CD14-positive monocyte (primary cell): ENCODE data around the gene DMXL2. TPM values are rescaled to one million over a fixed set of nuclear protein-coding genes. Genes with fewer than 3 reads are reported as not detected.

ENCODE experiments used
- DNase-seq, 3 donors: peaks; one replicate each; pipeline ENCODE4 v3.0.0-alpha.2; 2011 to 2022
- H2AFZ ChIP-seq: 2 replicates; pipeline ENCODE4 v1.6.0; 2012; ENCODE audit warnings: mild to moderate bottlenecking, low read depth, low read length, inconsistent platforms; ENCODE audit not compliant: insufficient read depth, poor library complexity, severe bottlenecking
- H3K27ac ChIP-seq, 2 donors: 1 replicate in 1 of 2; 2 replicates in 1 of 2; pipeline ENCODE4 v1.5.1; 2012 to 2013; ENCODE audit warnings: low read length in 2 of 2, control low read depth in 1 of 2, inconsistent platforms in 1 of 2, low read depth in 1 of 2, mild to moderate bottlenecking in 1 of 2
- H3K27me3 ChIP-seq, 2 donors: one replicate each; pipeline versions ENCODE4 v1.6.0 to v1.6.1; 2011 to 2013; ENCODE audit warnings: low read length in 2 of 2; ENCODE audit not compliant: control insufficient read depth in 2 of 2, insufficient read depth in 2 of 2
- H3K36me3 ChIP-seq, 2 donors: replicated peaks in 1 of 2; 1 replicate in 1 of 2; 2 replicates in 1 of 2; pipeline versions ENCODE4 v1.5.1 to v1.6.1; 2012 to 2013; ENCODE audit warnings: low read length in 2 of 2, control low read depth in 1 of 2, inconsistent platforms in 1 of 2, mild to moderate bottlenecking in 1 of 2; ENCODE audit not compliant: insufficient read depth in 2 of 2, control insufficient read depth in 1 of 2
- H3K4me1 ChIP-seq, 2 donors: 1 replicate in 1 of 2; 2 replicates in 1 of 2; pipeline versions ENCODE4 v1.5.1 to v1.6.1; 2012 to 2013; ENCODE audit warnings: low read length in 2 of 2, control low read depth in 1 of 2, inconsistent platforms in 1 of 2, mild to moderate bottlenecking in 1 of 2, moderate library complexity in 1 of 2; ENCODE audit not compliant: insufficient read depth in 2 of 2, control insufficient read depth in 1 of 2
- H3K4me2 ChIP-seq: replicated peaks from 2 replicates; pipeline ENCODE3; 2012; ENCODE audit warnings: low read length, moderate library complexity, mild to moderate bottlenecking; ENCODE audit not compliant: poor library complexity, severe bottlenecking; ENCODE audit errors: extremely low read depth
- H3K4me3 ChIP-seq, 3 experiments: fragments of 200-600 bp in 1 of 3; sonication (generic) in 1 of 3; replicated peaks in 1 of 3; 1 replicate in 2 of 3; 2 replicates in 1 of 3; pipeline ENCODE4 v1.5.1; 2011 to 2013; ENCODE audit warnings: low read length in 3 of 3, mild to moderate bottlenecking in 3 of 3, control low read depth in 2 of 3, low read depth in 2 of 3, inconsistent platforms in 1 of 3, moderate library complexity in 1 of 3
- H3K79me2 ChIP-seq: 2 replicates; pipeline ENCODE4 v1.6.0; 2012; ENCODE audit warnings: mild to moderate bottlenecking, control low read depth, inconsistent platforms, low read length, moderate library complexity; ENCODE audit not compliant: insufficient read depth
- H3K9ac ChIP-seq: 2 replicates; pipeline ENCODE4 v1.6.0; 2017; ENCODE audit warnings: low read length, mild to moderate bottlenecking; ENCODE audit not compliant: insufficient read depth, poor library complexity, severe bottlenecking
- H3K9me3 ChIP-seq, 2 donors: replicated peaks in 1 of 2; 1 replicate in 1 of 2; 2 replicates in 1 of 2; pipeline versions ENCODE4 v1.5.1 to v1.6.1; 2012 to 2013; ENCODE audit warnings: low read length in 2 of 2, control low read depth in 1 of 2; ENCODE audit not compliant: control insufficient read depth in 1 of 2, insufficient read depth in 1 of 2
- H4K20me1 ChIP-seq: 2 replicates; pipeline ENCODE4 v1.6.0; 2012; ENCODE audit warnings: mild to moderate bottlenecking, low read length, control low read depth, moderate library complexity; ENCODE audit not compliant: insufficient read depth
- H3K27ac Mint-ChIP-seq, 7 donors: one replicate each; pipeline ENCODE4 v1.8.0; 2020; ENCODE audit warnings: mild to moderate bottlenecking in 7 of 7, mixed read lengths in 7 of 7, moderate library complexity in 6 of 7, inconsistent platforms in 2 of 7
- H3K27me3 Mint-ChIP-seq, 3 donors: one replicate each; pipeline ENCODE4 v1.8.0; 2021 to 2022; ENCODE audit warnings: low read depth in 3 of 3, mild to moderate bottlenecking in 3 of 3, mixed read lengths in 3 of 3, moderate library complexity in 3 of 3, inconsistent platforms in 1 of 3
- H3K36me3 Mint-ChIP-seq, 2 donors: one replicate each; pipeline ENCODE4 v1.8.0; 2020; ENCODE audit warnings: mixed read lengths in 2 of 2, inconsistent platforms in 1 of 2, mild to moderate bottlenecking in 1 of 2
- H3K4me1 Mint-ChIP-seq: one replicate; pipeline ENCODE4 v1.8.0; 2020; ENCODE audit warnings: mild to moderate bottlenecking, mixed read lengths
- H3K4me3 Mint-ChIP-seq, 2 donors: one replicate each; pipeline ENCODE4 v1.8.0; 2020; ENCODE audit warnings: mild to moderate bottlenecking in 2 of 2, mixed read lengths in 2 of 2, moderate library complexity in 1 of 2
- H3K9me3 Mint-ChIP-seq, 7 donors: one replicate each; pipeline ENCODE4 v1.8.0; 2020 to 2022; ENCODE audit warnings: mixed read lengths in 7 of 7, mild to moderate bottlenecking in 6 of 7, moderate library complexity in 6 of 7, inconsistent platforms in 2 of 7
- CTCF ChIP-seq: fragments of 200-600 bp; IDR thresholded peaks from one replicate; pipeline ENCODE4 v1.8.0; 2022; ENCODE audit warnings: antibody characterized with exemption, mild to moderate bottlenecking
- WGBS: methylation state at CpG from one replicate; pipeline ENCODE4 v1.1.5; 2013; ENCODE audit warnings: missing lambda C conversion rate; ENCODE audit not compliant: insufficient coverage; 5-methylcytosine and 5-hydroxymethylcytosine counted together
- intact Hi-C, 2 donors: fragments of 100-400 bp; cut with micrococcal nuclease; formaldehyde crosslinking; loops; one replicate each; pipeline versions ENCODE4 v1.15.0 to v1.15.1; 2023
- polyA plus RNA-seq, 3 donors: library from polyadenylated mRNA; depleted of rRNA in 1 of 3; unstranded in 2 of 3; stranded (reverse) in 1 of 3; fragments of 300-500 nt in 2 of 3; fragments of >200 nt in 1 of 3; fragmentation: Illumina TruSeq in 2 of 3; gene quantifications; 1 replicate in 2 of 3; 2 replicates in 1 of 3; pipeline ENCODE4 v1.2.3, GENCODE V29; 2012 to 2021

Gene DMXL2
- polyA plus RNA-seq, 3 donors: 29.1 to 449 (median 45.5) TPM

DNA sequence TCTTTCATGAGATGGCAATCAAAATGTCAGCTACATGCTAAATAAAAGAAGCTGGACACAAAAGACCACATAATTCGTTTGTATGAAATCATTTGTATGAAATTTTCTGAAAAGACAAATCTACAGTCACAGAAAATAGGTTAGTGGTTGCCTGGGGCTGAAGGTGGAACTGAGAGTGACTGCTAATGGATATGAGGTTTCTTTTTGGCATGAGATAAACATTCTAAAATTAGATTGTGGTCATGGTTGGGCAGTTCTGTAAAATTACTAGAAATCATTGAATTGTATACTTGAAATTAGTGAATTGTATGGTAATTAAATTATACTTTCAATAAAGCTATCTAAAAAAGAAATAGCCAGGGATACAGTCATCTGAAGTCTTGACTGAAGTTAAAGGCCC is 2.7 kb upstream of the DMXL2 start:
- Mint-ChIP-seq H3K36me3 (peaks cover 6 to 7% of the 10 kb centered on the region in 2 donors), H3K27me3 (no peaks in the 10 kb centered on the region), H3K27ac (peak overlapping the region; percentile 72 to 100 (median 87)), H3K4me3 (no peak overlapping the region), H3K9me3 (no peaks in the 10 kb centered on the region), H3K4me1 (peaks cover 59% of the 10 kb centered on the region)
- Histone ChIP-seq H3K27me3 (no peaks in the 10 kb centered on the region), H3K4me2 (peak overlapping the region; percentile 27), H3K9me3 (no peaks in the 10 kb centered on the region), H3K36me3 (no peaks in the 10 kb centered on the region), H3K9ac (no peak overlapping the region), H3K4me1 (peaks cover 62 to 76% of the 10 kb centered on the region in 2 donors), H4K20me1 (peaks cover 3% of the 10 kb centered on the region), H3K4me3 (peak overlapping the region in 1 of 3 experiments; percentile 27), H2AFZ (no peak overlapping the region), H3K27ac (peak overlapping the region; percentile 24 to 57), H3K79me2 (peaks cover 35% of the 10 kb centered on the region)
- no peak for TF ChIP-seq CTCF
- intact Hi-C loops: loop anchor here in 1 of 2 donors (10.0 kb wide), 2 partner anchors 110 to 390 kb away; partner anchors contain the start of genes LYSMD2 and MAPK6
- DNase-seq: peak in 1 of 3 donors; percentile 31
- WGBS: no CpG with 5 or more reads among the region's 1 CpG

GRCh38 chr15:51624022-51624421 is 1.5 kb upstream of the DMXL2 start:
- Histone ChIP-seq H3K4me2 (peak overlapping the region; percentile 92), H3K27me3 (no peaks in the 10 kb centered on the region), H3K4me1 (peaks cover 62 to 76% of the 10 kb centered on the region in 2 donors), H3K9ac (peak overlapping the region; percentile 99), H4K20me1 (peaks cover 3% of the 10 kb centered on the region), H2AFZ (no peak overlapping the region), H3K9me3 (no peaks in the 10 kb centered on the region), H3K79me2 (peaks cover 47% of the 10 kb centered on the region), H3K27ac (peak overlapping the region in 1 of 2 donors; percentile 98), H3K4me3 (peak overlapping the region in 1 of 3 experiments; percentile 95), H3K36me3 (no peaks in the 10 kb centered on the region)
- no peak for DNase-seq
- Mint-ChIP-seq H3K4me3 (peak overlapping the region in 1 of 2 donors; percentile 98), H3K9me3 (no peaks in the 10 kb centered on the region), H3K36me3 (peaks cover 9 to 14% of the 10 kb centered on the region in 2 donors), H3K4me1 (peaks cover 58% of the 10 kb centered on the region), H3K27ac (peak overlapping the region; percentile 98 to 100 (median 99)), H3K27me3 (no peaks in the 10 kb centered on the region)
- WGBS: no CpG with 5 or more reads among the region's 4 CpGs
- TF ChIP-seq CTCF: no peak
- intact Hi-C loops: loop anchor here (5.0 to 10.0 kb wide), 3 partner anchors 37 to 391 kb away; partner anchors contain the start of genes LYSMD2 (in 1 of the 2) and MAPK6 (in 1 of the 2)
